Mesothelial cell of epicardium (in vitro differentiated cells): ENCODE data around the gene TRAP1. TPM values are rescaled to one million over a fixed set of nuclear protein-coding genes. Genes with fewer than 3 reads are reported as not detected.
"Not testable (repeated sequence)": the region's sequence is repeated elsewhere in the genome, so short reads cannot be mapped to it uniquely, and the experiment has no call there.

Experiments
- DNase-seq, 2 experiments: peaks; one replicate each; pipeline ENCODE4 v3.0.0; 2021; ENCODE audit warnings: low spot score in 2 of 2; ENCODE audit not compliant: unreplicated experiment in 2 of 2
- H3K27ac Mint-ChIP-seq: 2 replicates; pipeline ENCODE4 v1.8.0; 2021; ENCODE audit warnings: mixed read lengths
- H3K27me3 Mint-ChIP-seq: 2 replicates; pipeline ENCODE4 v1.8.0; 2021; ENCODE audit warnings: low read depth, mixed read lengths
- H3K36me3 Mint-ChIP-seq: 2 replicates; pipeline ENCODE4 v1.8.0; 2021; ENCODE audit warnings: mixed read lengths
- H3K4me1 Mint-ChIP-seq: 2 replicates; pipeline ENCODE4 v1.8.0; 2021; ENCODE audit warnings: mixed read lengths
- H3K4me3 Mint-ChIP-seq: 2 replicates; pipeline ENCODE4 v1.8.0; 2021; ENCODE audit warnings: mild to moderate bottlenecking, moderate library complexity, mixed read lengths
- H3K9me3 Mint-ChIP-seq: 2 replicates; pipeline ENCODE4 v1.8.0; 2021; ENCODE audit warnings: mixed read lengths
- total RNA-seq: library from RNA; stranded (reverse); gene quantifications from 3 replicates; pipeline ENCODE4 v1.2.1, GENCODE V29; 2021
- TF ChIP-seq, protein P1 (sequence below): fragments of 200-600 bp; sonication (generic); IDR thresholded peaks from one replicate; pipeline ENCODE4 v1.5.0; 2021; ENCODE audit warnings: antibody characterized with exemption; ENCODE audit not compliant: unreplicated experiment

The TRAP1 gene
- total RNA-seq, 1 donor from 2014 or later, result 149 TPM

- DNase-seq, result peak in 1 of 2 experiments; percentile 42
- H3K27ac Mint-ChIP-seq, result peak overlapping the region; percentile 93
Measured at GRCh38 chr16:3716831-3717234, 491 bp downstream of the TRAP1 start.

DNA sequence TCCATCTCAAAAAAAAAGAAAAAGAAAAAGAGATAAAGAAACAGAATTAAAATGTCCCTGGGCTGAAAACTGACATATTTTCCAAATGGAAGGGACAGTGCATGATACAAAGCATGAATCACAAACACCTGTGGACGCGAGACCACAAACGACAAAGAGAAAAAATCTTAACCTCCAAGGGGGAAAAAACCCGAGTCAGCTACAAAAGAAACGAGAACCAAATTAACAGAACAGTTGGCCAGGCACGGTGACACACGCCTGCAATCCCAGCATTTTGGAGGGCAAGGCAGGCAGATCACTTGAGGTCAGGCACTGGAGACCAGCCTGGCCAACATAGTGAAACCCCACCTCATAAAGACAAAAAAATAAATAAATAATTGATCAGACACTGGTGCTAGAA lies 1.9 kb downstream of the TRAP1 start:
- H3K27me3 Mint-ChIP-seq, result no peaks in the 10 kb centered on the region
- TF ChIP-seq, protein P1, sequence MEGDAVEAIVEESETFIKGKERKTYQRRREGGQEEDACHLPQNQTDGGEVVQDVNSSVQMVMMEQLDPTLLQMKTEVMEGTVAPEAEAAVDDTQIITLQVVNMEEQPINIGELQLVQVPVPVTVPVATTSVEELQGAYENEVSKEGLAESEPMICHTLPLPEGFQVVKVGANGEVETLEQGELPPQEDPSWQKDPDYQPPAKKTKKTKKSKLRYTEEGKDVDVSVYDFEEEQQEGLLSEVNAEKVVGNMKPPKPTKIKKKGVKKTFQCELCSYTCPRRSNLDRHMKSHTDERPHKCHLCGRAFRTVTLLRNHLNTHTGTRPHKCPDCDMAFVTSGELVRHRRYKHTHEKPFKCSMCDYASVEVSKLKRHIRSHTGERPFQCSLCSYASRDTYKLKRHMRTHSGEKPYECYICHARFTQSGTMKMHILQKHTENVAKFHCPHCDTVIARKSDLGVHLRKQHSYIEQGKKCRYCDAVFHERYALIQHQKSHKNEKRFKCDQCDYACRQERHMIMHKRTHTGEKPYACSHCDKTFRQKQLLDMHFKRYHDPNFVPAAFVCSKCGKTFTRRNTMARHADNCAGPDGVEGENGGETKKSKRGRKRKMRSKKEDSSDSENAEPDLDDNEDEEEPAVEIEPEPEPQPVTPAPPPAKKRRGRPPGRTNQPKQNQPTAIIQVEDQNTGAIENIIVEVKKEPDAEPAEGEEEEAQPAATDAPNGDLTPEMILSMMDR, result no peak
- H3K4me1 Mint-ChIP-seq, result peaks cover 18% of the 10 kb centered on the region
- no peak overlapping the region for H3K27ac Mint-ChIP-seq
- H3K4me3 Mint-ChIP-seq, result no peak overlapping the region
- no peak for DNase-seq
- no peaks in the 10 kb centered on the region for H3K9me3 Mint-ChIP-seq
- peaks cover 6% of the 10 kb centered on the region for H3K36me3 Mint-ChIP-seq

More at GRCh38 chr16:3716831-3717234, 491 bp downstream of the TRAP1 start:
- Mint-ChIP-seq H3K36me3 (peaks cover 2% of the 10 kb centered on the region), H3K27me3 (no peaks in the 10 kb centered on the region), H3K4me1 (peaks cover 18% of the 10 kb centered on the region), H3K9me3 (no peaks in the 10 kb centered on the region), H3K4me3 (peak overlapping the region; percentile 88)
- TF ChIP-seq, protein P1, result no peak

GRCh38 chr16:3714378-3714777 lies 2.9 kb downstream of the TRAP1 start:
- H3K27ac Mint-ChIP-seq, DNase-seq, H3K27me3 Mint-ChIP-seq, H3K4me3 Mint-ChIP-seq, H3K9me3 Mint-ChIP-seq, H3K36me3 Mint-ChIP-seq: not testable (repeated sequence)
- peaks cover 18% of the 10 kb centered on the region for H3K4me1 Mint-ChIP-seq

DNA sequence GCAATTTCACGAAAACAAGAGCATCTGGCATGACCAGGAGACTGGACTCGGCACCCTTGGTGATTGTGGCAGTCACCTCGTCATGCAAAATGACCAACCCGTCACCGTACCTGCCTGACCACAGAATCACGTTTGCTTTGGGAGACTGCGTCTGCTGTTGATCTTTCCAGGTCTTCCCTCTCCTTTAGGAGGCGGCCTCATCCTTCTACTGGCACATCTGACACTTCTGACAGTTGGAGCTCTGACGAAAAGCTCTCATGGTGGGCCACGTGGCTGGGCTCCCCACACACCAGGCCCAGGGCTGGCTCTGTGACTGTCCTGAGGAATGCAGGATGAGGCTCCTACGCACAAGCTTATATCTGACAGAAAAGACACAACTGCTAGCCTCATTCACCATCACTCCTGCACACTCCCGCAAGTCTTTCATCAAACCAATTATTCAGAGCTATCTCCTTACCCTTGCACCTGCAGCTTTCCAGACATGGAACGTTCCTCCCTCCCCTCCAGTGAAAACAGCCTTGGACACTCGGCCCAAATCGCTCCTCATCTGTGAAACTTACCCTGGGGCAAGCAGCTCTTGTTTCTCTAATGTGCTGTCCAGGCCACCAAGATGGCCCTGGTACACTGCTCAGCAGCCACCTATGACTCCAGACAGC lies 3.6 kb downstream of the TRAP1 start:
- Mint-ChIP-seq H3K9me3 (no peaks in the 10 kb centered on the region), H3K36me3 (peaks cover 6% of the 10 kb centered on the region), H3K4me1 (peaks cover 18% of the 10 kb centered on the region), H3K27me3 (no peaks in the 10 kb centered on the region), H3K4me3 (no peak overlapping the region), H3K27ac (peak overlapping the region; percentile 23)
- no peak for DNase-seq
- TF ChIP-seq, protein P1, result no peak

GRCh38 chr16:3712861-3713372 lies 4.4 kb downstream of the TRAP1 start:
- H3K4me3 Mint-ChIP-seq, result no peak overlapping the region
- TF ChIP-seq, protein P1, result no peak
- H3K4me1 Mint-ChIP-seq, result peaks cover 14% of the 10 kb centered on the region
- H3K9me3 Mint-ChIP-seq, result no peaks in the 10 kb centered on the region
- peak overlapping the region; percentile 17 for H3K27ac Mint-ChIP-seq
- DNase-seq, result no peak
- H3K27me3 Mint-ChIP-seq, result no peaks in the 10 kb centered on the region
- H3K36me3 Mint-ChIP-seq, result peaks cover 6% of the 10 kb centered on the region

- DNase-seq, result no peak
- H3K36me3 Mint-ChIP-seq, result peaks cover 9% of the 10 kb centered on the region
- H3K27ac Mint-ChIP-seq, result no peak overlapping the region
- H3K27me3 Mint-ChIP-seq, result no peaks in the 10 kb centered on the region
- H3K9me3 Mint-ChIP-seq, result no peaks in the 10 kb centered on the region
- H3K4me1 Mint-ChIP-seq, result no peaks in the 10 kb centered on the region
- TF ChIP-seq, protein P1, result no peak
- H3K4me3 Mint-ChIP-seq, result no peak overlapping the region
Measured at GRCh38 chr16:3706253-3707012, 10.9 kb downstream of the TRAP1 start.
